GM23248 (cell line): Measurements from ENCODE around the gene RAB39A. TPM values are rescaled to one million over a fixed set of nuclear protein-coding genes. Genes with fewer than 3 reads are reported as not detected.

Source experiments
- DNase-seq: peaks from one replicate; pipeline ENCODE4 v3.0.0-alpha.2; 2015
- H2AFZ ChIP-seq: fragments of 200-600 bp; sonication (generic); 2 replicates; pipeline ENCODE4 v1.6.1; 2016; ENCODE audit warnings: antibody characterized with exemption
- H3F3A ChIP-seq: fragments of 200-600 bp; sonication (generic); 2 replicates; pipeline ENCODE4 v1.6.1; 2016; ENCODE audit warnings: mild to moderate bottlenecking, antibody characterized with exemption, mixed run types; ENCODE audit not compliant: insufficient read depth
- H3K27ac ChIP-seq: fragments of 200-600 bp; sonication (generic); 2 replicates; pipeline ENCODE4 v1.5.1; 2016; ENCODE audit warnings: mild to moderate bottlenecking
- H3K27me3 ChIP-seq: fragments of 200-600 bp; sonication (generic); replicated peaks from 2 replicates; pipeline ENCODE4 v1.6.1; 2016; ENCODE audit warnings: mild to moderate bottlenecking; ENCODE audit not compliant: insufficient read depth
- H3K36me3 ChIP-seq: fragments of 200-600 bp; sonication (generic); 2 replicates; pipeline ENCODE4 v1.6.1; 2016; ENCODE audit warnings: low read depth, mild to moderate bottlenecking
- H3K4me1 ChIP-seq: fragments of 200-600 bp; sonication (generic); 2 replicates; pipeline ENCODE4 v1.6.1; 2016; ENCODE audit warnings: mild to moderate bottlenecking; ENCODE audit not compliant: insufficient read depth
- H3K4me2 ChIP-seq: fragments of 200-600 bp; sonication (generic); one replicate; pipeline ENCODE4 v1.6.1; 2016; ENCODE audit warnings: mild to moderate bottlenecking; ENCODE audit not compliant: unreplicated experiment
- H3K4me3 ChIP-seq: fragments of 200-600 bp; sonication (generic); 2 replicates; pipeline ENCODE4 v1.5.1; 2016; ENCODE audit warnings: mild to moderate bottlenecking
- H3K79me2 ChIP-seq: fragments of 200-600 bp; sonication (generic); 2 replicates; pipeline ENCODE4 v1.6.1; 2016; ENCODE audit warnings: mild to moderate bottlenecking; ENCODE audit not compliant: insufficient read depth
- H3K9ac ChIP-seq: fragments of 200-600 bp; sonication (generic); 2 replicates; pipeline ENCODE4 v1.6.1; 2016; ENCODE audit warnings: mild to moderate bottlenecking
- H3K9me2 ChIP-seq: fragments of 200-600 bp; sonication (generic); 2 replicates; pipeline ENCODE4 v1.6.1; 2016; ENCODE audit warnings: mixed run types, mild to moderate bottlenecking, moderate library complexity; ENCODE audit not compliant: insufficient read depth
- H3K9me3 ChIP-seq: fragments of 200-600 bp; sonication (generic); one replicate; pipeline ENCODE4 v1.6.1; 2017; ENCODE audit warnings: low read depth
- H4K20me1 ChIP-seq: fragments of 200-600 bp; sonication (generic); 2 replicates; pipeline ENCODE4 v1.6.0; 2016; ENCODE audit not compliant: insufficient read depth
- EZH2 ChIP-seq: fragments of 200-600 bp; sonication (generic); IDR thresholded peaks from 2 replicates; pipeline ENCODE4 v1.6.1; 2018; ENCODE audit warnings: antibody characterized with exemption, mild to moderate bottlenecking; ENCODE audit not compliant: insufficient read depth, poor library complexity, severe bottlenecking
- EZH2phosphoT487 ChIP-seq: fragments of 200-600 bp; sonication (generic); IDR thresholded peaks from 2 replicates; pipeline ENCODE4 v1.6.1; 2018; ENCODE audit warnings: antibody characterized with exemption, moderate library complexity, mild to moderate bottlenecking, low read depth; ENCODE audit not compliant: insufficient read depth
- WGBS, 2 experiments: methylation state at CpG; one replicate each; pipeline ENCODE4 v1.1.6; 2015 to 2017; ENCODE audit warnings: low lambda C conversion rate in 2 of 2, low coverage in 1 of 2; ENCODE audit errors: missing lambda C conversion rate in 2 of 2; 5-methylcytosine and 5-hydroxymethylcytosine counted together
- in situ Hi-C: fragments of 300-500 bp; cut with MboI; formaldehyde crosslinking; loops from 2 replicates; pipeline ENCODE4 v1.15.0; 2020
- polyA plus RNA-seq: library from polyadenylated mRNA; unstranded; fragments of >200 nt; fragmentation: Nextera tagmentation; extraction: Ambion mirVana; gene quantifications from 2 replicates; pipeline ENCODE4 v1.2.1, GENCODE V29; 2016
- total RNA-seq: library from RNA; depleted of rRNA; stranded (reverse); fragments of >200 nt; shearing (Covaris generic); gene quantifications from 2 replicates; pipeline ENCODE4 v1.2.3, GENCODE V29; 2014; rRNA removed

The RAB39A gene
- total and polyA plus RNA-seq, 2 experiments from 2014 or later, result not detected

DNA sequence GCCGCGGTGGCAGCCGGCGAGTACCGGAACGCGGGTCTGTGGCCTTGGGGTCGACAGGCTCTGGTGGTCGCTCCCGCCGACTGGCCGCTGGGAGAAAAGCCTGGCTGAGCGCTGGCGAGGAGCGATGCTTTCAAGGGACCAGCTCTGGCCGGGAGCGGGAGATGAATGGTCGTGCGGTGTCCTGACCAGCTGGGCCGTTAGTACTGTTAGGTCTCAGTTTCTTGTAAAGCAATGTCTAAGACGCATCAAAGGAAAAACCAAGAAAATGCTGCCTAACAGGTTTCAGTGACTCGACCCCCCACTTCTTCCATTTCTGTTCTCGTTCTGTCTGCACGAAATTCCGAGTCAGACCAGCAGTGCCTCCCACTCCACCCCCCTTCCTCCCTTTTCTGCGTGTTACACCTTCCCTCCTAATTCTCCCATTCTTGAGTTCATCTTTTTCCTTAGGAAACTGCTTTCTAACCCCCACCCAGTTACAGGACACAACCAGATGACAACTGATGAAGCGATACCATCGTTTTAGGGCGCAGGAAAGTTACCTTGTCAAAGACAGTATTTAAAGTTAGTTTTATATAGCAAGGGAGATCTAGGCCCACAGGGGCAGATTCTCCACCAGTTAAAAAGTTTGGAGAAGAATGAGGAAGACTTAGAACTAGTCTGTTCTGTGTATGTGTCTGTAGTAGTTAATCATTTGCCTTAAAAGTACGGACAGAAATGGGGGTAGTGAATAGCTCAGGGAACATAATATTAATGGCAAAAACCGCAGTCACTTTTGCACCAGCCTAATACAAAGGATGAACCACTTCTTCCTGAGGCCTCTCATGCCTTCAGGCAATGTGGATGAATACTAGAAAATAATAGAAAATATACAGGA, 81.5 kb downstream of the RAB39A start:
- peak overlapping the region; percentile 84 for H3K4me3 ChIP-seq
- WGBS, 2 experiments, result 1 to 2% methylated on average over 31 of the region's 31 CpGs
- H3K4me2 ChIP-seq, result peak overlapping the region; percentile 89
- H3K4me1 ChIP-seq, result peaks cover 32% of the 10 kb centered on the region
- H3K36me3 ChIP-seq, result peaks cover 5% of the 10 kb centered on the region; the same call in 1 of the 2 replicates
- H3F3A ChIP-seq, result no peaks in the 10 kb centered on the region; the same call in 1 of the 2 replicates
- no peaks in the 10 kb centered on the region for H3K9me2 ChIP-seq
- H4K20me1 ChIP-seq, result peaks cover 19% of the 10 kb centered on the region
- no peaks in the 10 kb centered on the region for H3K27me3 ChIP-seq
- DNase-seq, result peak; percentile 58
- no peaks in the 10 kb centered on the region for H3K9me3 ChIP-seq
- H3K79me2 ChIP-seq, result peaks cover 56% of the 10 kb centered on the region
- peak overlapping the region; percentile 99 for H3K9ac ChIP-seq
- in situ Hi-C loops, result no loop called here
- TF ChIP-seq EZH2phosphoT487, result no peak
- no peak for TF ChIP-seq EZH2
- H3K27ac ChIP-seq, result peak overlapping the region; percentile 97
- peak overlapping the region; percentile 95 for H2AFZ ChIP-seq

DNA sequence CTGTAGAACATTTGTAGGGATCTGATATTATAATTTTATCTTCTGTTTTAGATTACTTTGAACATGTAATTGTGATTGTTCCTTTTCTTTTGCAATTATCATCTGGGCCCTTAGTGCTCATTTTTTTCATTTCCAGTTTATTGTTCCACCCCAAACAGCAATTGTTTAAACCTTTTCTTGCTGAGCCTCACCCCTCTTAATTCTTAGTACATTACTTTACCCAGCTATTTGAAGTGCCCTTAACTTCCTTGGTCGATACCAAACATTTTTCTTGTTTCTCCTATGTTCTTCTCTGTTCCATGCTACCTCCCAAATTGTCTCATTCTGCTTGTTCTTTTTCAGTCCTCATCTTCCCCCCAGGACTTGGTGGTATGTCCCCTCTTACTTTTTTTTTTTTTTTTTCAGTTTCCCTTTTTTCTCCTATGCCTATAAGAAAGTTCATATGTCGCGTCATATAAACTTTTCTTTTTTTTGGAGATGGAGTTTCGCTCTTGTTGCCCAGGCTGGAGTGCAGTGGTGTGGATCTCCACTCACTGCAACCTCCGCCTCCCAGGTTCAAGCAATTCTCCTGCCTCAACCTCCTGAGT, 84.0 kb downstream of the RAB39A start:
- Histone ChIP-seq H3K9ac (no peak overlapping the region), H4K20me1 (peaks cover 24% of the 10 kb centered on the region), H3F3A (no peaks in the 10 kb centered on the region; the same call in 1 of the 2 replicates), H3K4me1 (peaks cover 32% of the 10 kb centered on the region), H3K9me3 (no peaks in the 10 kb centered on the region), H3K79me2 (peaks cover 81% of the 10 kb centered on the region), H3K4me2 (peak overlapping the region; percentile 89), H3K27me3 (no peaks in the 10 kb centered on the region), H3K27ac (no peak overlapping the region), H2AFZ (no peak overlapping the region), H3K36me3 (peaks cover 5% of the 10 kb centered on the region; the same call in 1 of the 2 replicates), H3K4me3 (no peak overlapping the region), H3K9me2 (no peaks in the 10 kb centered on the region)
- in situ Hi-C loops, result no loop called here
- TF ChIP-seq EZH2phosphoT487 (no peak), EZH2 (no peak)
- WGBS, 2 experiments, result 93 to 94% methylated on average over 5 of the region's 5 CpGs
- DNase-seq, result no peak

Other genes starting within 250 kb of the RAB39A start
- not detected in 2 replicates for gene SLN, start 216.4 kb upstream of the RAB39A start, total RNA-seq
- not detected in 2 replicates for gene SLN, start 216.4 kb upstream of the RAB39A start, polyA plus RNA-seq
- gene SLC35F2, start 69.7 kb upstream of the RAB39A start, total RNA-seq, result 11.5 and 12.9 TPM in 2 replicates
- 11.5 and 12.4 TPM in 2 replicates for gene SLC35F2, start 69.7 kb upstream of the RAB39A start, polyA plus RNA-seq
- 24.4 and 37.5 TPM in 2 replicates for gene CUL5, start 80.5 kb downstream of the RAB39A start, total RNA-seq
- 29.5 and 31.3 TPM in 2 replicates for gene CUL5, start 80.5 kb downstream of the RAB39A start, polyA plus RNA-seq
- 85.6 and 108 TPM in 2 replicates for gene ACAT1, start 193.1 kb downstream of the RAB39A start, total RNA-seq
- 53.0 and 56.5 TPM in 2 replicates for gene ACAT1, start 193.1 kb downstream of the RAB39A start, polyA plus RNA-seq